CD4-positive, alpha-beta T cell (primary cell): Measurements from ENCODE around the gene TRAK1. TPM values are rescaled to one million over a fixed set of nuclear protein-coding genes. Genes with fewer than 3 reads are reported as not detected.

Experiments
- ATAC-seq: fragments of 200-7000 bp; cut with Tn5 transposase; one replicate; pipeline ENCODE4 v1.10.0; 2022; ENCODE audit warnings: mild to moderate bottlenecking; ENCODE audit not compliant: poor library complexity
- CTCF ChIA-PET: fragments of 350-600 bp; sonication (Branson Sonifier 250); formaldehyde crosslinking; loops from one replicate; lab custom pipeline; 2021; ENCODE audit warnings: antibody characterized with exemption, inconsistent platforms; lab: Charles Lee
- POLR2A ChIA-PET: fragments of 350-600 bp; sonication (Branson Sonifier 250); formaldehyde crosslinking; loops from one replicate; lab custom pipeline; 2021; ENCODE audit warnings: antibody characterized with exemption, inconsistent platforms; lab: Charles Lee
- DNase-seq, 14 experiments: peaks; one replicate each; pipeline ENCODE4 v3.0.0-alpha.2; 2013 to 2020; ENCODE audit warnings: mixed read lengths in 2 of 14
- H3K27ac ChIP-seq, 2 donors: one replicate each; pipeline versions ENCODE4 v1.5.1 to v1.7.0; 2013; ENCODE audit warnings: low read length in 2 of 2, low read depth in 1 of 2, mild to moderate bottlenecking in 1 of 2
- H3K27me3 ChIP-seq, 2 experiments: 1 replicate in 1 of 2; 2 replicates in 1 of 2; pipeline versions ENCODE4 v1.6.1 to v1.7.0; 2013; ENCODE audit warnings: low read length in 2 of 2, control low read depth in 1 of 2, mild to moderate bottlenecking in 1 of 2, moderate library complexity in 1 of 2; ENCODE audit not compliant: insufficient read depth in 2 of 2, control insufficient read depth in 1 of 2
- H3K36me3 ChIP-seq: one replicate; pipeline ENCODE4 v1.6.1; 2013; ENCODE audit warnings: low read length, control low read depth; ENCODE audit not compliant: insufficient read depth
- H3K4me1 ChIP-seq: one replicate; pipeline ENCODE4 v1.6.1; 2013; ENCODE audit warnings: low read length, control low read depth; ENCODE audit not compliant: insufficient read depth
- H3K4me3 ChIP-seq: one replicate; pipeline ENCODE4 v1.5.1; 2013; ENCODE audit warnings: mild to moderate bottlenecking, low read length, moderate library complexity
- H3K9me3 ChIP-seq, 2 experiments: 1 replicate in 1 of 2; 2 replicates in 1 of 2; pipeline versions ENCODE4 v1.6.1 to v1.7.0; 2013; ENCODE audit warnings: low read length in 2 of 2, mild to moderate bottlenecking in 2 of 2, control low read depth in 1 of 2, moderate library complexity in 1 of 2; ENCODE audit not compliant: control insufficient read depth in 1 of 2, insufficient read depth in 1 of 2
- H3K27ac Mint-ChIP-seq: one replicate; pipeline ENCODE4 v1.8.0; 2020; ENCODE audit warnings: mixed read lengths
- H3K27me3 Mint-ChIP-seq: one replicate; pipeline ENCODE4 v1.8.0; 2021; ENCODE audit warnings: mixed read lengths
- H3K36me3 Mint-ChIP-seq: one replicate; pipeline ENCODE4 v1.8.0; 2021; ENCODE audit warnings: low read depth, mixed read lengths
- H3K4me1 Mint-ChIP-seq: one replicate; pipeline ENCODE4 v1.8.0; 2021; ENCODE audit warnings: low read depth, mixed read lengths
- H3K4me3 Mint-ChIP-seq: one replicate; pipeline ENCODE4 v1.8.0; 2020; ENCODE audit warnings: mild to moderate bottlenecking, mixed read lengths
- H3K9me3 Mint-ChIP-seq: one replicate; pipeline ENCODE4 v1.8.0; 2020; ENCODE audit warnings: mixed read lengths
- intact Hi-C, 2 experiments: fragments of 100-400 bp; cut with DNase I in 1 of 2; cut with micrococcal nuclease in 1 of 2; formaldehyde crosslinking; loops; one replicate each; pipeline versions ENCODE4 v1.15.1 to v1.9.0; 2023 to 2025; cut with DNase I, micrococcal nuclease
- total RNA-seq, 174 experiments: library from RNA in 2 of 174; stranded (reverse) in 2 of 174; gene quantifications; one replicate each; pipeline ENCODE4 v1.2.3 and lab custom pipeline; 2021 to 2026
- TF ChIP-seq, protein P1 (sequence below): fragments of 200-600 bp; IDR thresholded peaks from one replicate; pipeline ENCODE4 v1.8.0; 2022; ENCODE audit warnings: antibody characterized with exemption, mild to moderate bottlenecking

The TRAK1 gene
- total RNA-seq, 2 experiments from 2014 or later = 16.0 to 16.7 TPM

DNA sequence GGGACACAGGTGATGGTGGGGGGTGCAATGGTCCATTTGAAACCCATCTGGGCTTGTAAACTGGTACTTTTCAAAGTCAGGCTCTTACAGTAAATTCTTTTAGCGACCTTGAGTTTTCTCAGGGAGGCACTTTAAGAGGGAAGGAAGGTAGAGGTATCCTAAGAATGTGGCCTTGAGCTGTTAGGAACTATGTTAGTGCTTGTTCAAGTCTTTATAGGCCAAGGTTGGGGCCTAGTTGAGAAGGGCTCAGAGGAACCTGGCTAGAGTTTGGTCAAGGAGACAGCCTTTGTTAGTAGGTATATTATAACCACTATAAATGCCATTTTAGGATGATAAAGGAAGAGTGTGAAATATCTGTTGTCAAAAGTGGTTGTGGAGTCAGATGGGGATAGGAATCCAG is 184.1 kb downstream of the TRAK1 start:
- Mint-ChIP-seq H3K36me3 (no peaks in the 10 kb centered on the region), H3K27ac (no peak overlapping the region), H3K9me3 (peaks cover 13% of the 10 kb centered on the region), H3K4me3 (no peak overlapping the region), H3K4me1 (no peaks in the 10 kb centered on the region), H3K27me3 (peaks cover 22% of the 10 kb centered on the region)
- POLR2A ChIA-PET = no interaction called here
- H3K27ac ChIP-seq = no peak overlapping the region
- peaks cover 6 to 9% of the 10 kb centered on the region in 2 experiments for H3K9me3 ChIP-seq
- no peaks in the 10 kb centered on the region for H3K4me1 ChIP-seq
- no peaks in the 10 kb centered on the region for H3K36me3 ChIP-seq
- ATAC-seq (no peak), DNase-seq (no peak)
- H3K27me3 ChIP-seq = peaks cover 3 to 8% of the 10 kb centered on the region in 2 experiments
- H3K4me3 ChIP-seq = no peak overlapping the region
- intact Hi-C loops = no loop called here
- CTCF ChIA-PET = no interaction called here
- TF ChIP-seq, protein P1, sequence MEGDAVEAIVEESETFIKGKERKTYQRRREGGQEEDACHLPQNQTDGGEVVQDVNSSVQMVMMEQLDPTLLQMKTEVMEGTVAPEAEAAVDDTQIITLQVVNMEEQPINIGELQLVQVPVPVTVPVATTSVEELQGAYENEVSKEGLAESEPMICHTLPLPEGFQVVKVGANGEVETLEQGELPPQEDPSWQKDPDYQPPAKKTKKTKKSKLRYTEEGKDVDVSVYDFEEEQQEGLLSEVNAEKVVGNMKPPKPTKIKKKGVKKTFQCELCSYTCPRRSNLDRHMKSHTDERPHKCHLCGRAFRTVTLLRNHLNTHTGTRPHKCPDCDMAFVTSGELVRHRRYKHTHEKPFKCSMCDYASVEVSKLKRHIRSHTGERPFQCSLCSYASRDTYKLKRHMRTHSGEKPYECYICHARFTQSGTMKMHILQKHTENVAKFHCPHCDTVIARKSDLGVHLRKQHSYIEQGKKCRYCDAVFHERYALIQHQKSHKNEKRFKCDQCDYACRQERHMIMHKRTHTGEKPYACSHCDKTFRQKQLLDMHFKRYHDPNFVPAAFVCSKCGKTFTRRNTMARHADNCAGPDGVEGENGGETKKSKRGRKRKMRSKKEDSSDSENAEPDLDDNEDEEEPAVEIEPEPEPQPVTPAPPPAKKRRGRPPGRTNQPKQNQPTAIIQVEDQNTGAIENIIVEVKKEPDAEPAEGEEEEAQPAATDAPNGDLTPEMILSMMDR = no peak

Other genes with a start within 250 kb of the TRAK1 start
- gene ULK4, start 129.3 kb upstream of the TRAK1 start, total RNA-seq = 10 to 100 TPM; 23.8 to 28.6 TPM
- gene CCK, start 174.8 kb downstream of the TRAK1 start, total RNA-seq = not detected